ENCODE measurements around the gene ZGRF1.

DNA sequence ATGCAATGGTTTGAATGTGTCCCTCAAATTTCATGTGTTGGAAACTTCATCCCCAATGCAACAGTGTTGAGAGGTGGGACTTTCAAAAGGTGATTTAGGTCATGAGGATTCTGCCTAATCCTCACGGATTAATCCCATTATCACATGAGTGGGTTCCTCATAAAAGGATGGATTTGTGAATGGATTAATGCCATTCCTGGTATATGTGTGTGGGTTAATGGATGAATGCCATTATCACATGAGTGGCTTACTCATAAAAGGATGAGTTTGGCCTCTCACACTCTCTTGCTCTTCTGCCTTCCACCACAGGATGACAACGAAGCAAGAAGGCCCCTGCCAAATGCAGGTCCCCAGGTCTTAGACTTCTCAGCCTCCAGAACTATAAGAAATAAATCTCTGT lies 90.2 kb downstream of the ZGRF1 start:
- TF ChIP-seq EP300 (IDR thresholded peaks at IDR 0.05) = no peak
- no peak for TF ChIP-seq POLR2A (IDR thresholded peaks at IDR 0.05; ENCODE audit: low read depth)
- TF ChIP-seq, protein P1, sequence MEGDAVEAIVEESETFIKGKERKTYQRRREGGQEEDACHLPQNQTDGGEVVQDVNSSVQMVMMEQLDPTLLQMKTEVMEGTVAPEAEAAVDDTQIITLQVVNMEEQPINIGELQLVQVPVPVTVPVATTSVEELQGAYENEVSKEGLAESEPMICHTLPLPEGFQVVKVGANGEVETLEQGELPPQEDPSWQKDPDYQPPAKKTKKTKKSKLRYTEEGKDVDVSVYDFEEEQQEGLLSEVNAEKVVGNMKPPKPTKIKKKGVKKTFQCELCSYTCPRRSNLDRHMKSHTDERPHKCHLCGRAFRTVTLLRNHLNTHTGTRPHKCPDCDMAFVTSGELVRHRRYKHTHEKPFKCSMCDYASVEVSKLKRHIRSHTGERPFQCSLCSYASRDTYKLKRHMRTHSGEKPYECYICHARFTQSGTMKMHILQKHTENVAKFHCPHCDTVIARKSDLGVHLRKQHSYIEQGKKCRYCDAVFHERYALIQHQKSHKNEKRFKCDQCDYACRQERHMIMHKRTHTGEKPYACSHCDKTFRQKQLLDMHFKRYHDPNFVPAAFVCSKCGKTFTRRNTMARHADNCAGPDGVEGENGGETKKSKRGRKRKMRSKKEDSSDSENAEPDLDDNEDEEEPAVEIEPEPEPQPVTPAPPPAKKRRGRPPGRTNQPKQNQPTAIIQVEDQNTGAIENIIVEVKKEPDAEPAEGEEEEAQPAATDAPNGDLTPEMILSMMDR (IDR thresholded peaks at IDR 0.05) = no peak
- no peak for TF ChIP-seq POLR2AphosphoS5 (IDR thresholded peaks at IDR 0.05)
